HepG2 (cell line): ENCODE measurements around the gene INPP4B. TPM values are rescaled to one million over a fixed set of nuclear protein-coding genes. Genes with fewer than 3 reads are reported as not detected.

Source experiments
- ATAC-seq: fragments of 200-7000 bp; cut with Tn5 transposase; 3 replicates; pipeline ENCODE4 v1.9.1; 2020; ENCODE audit warnings: mild to moderate bottlenecking, moderate library complexity
- BruUV-seq: library from RNA; stranded (reverse); fragments of 400-500 nt; replicated peaks from 2 replicates; lab custom pipeline; 2021; lab: Mats Ljungman, UMichigan
- CTCF ChIA-PET: fragments of 300-600 bp; formaldehyde crosslinking; extraction: SDS; loops from one replicate; lab custom pipeline; 2021; ENCODE audit warnings: low total read pairs, inconsistent platforms, low intra/inter-chr PET ratio; lab: Yijun Ruan, JAX
- POLR2A ChIA-PET: fragments of 350-600 bp; sonication (Branson Sonifier 250); formaldehyde crosslinking; loops from one replicate; lab custom pipeline; 2020; ENCODE audit warnings: antibody characterized with exemption, inconsistent platforms; lab: Yijun Ruan, JAX
- DNase-seq: peaks from one replicate; pipeline ENCODE4 v3.0.0-alpha.2; 2015; ENCODE audit warnings: low spot score
- FAIRE-seq: peaks from 3 replicates; lab custom pipeline; 2011; peaks lifted over from hg19 to GRCh38; lab: Jason Lieb, UNC
- H2AFZ ChIP-seq: one replicate; pipeline ENCODE4 v1.6.1; 2011; ENCODE audit warnings: low read length, inconsistent platforms
- H3K27ac ChIP-seq: fragments of 300-600 bp; 3 replicates; pipeline ENCODE4 v1.8.0; 2011; ENCODE audit warnings: mixed run types, mild to moderate bottlenecking, mixed read lengths, low read length, inconsistent platforms; ENCODE audit not compliant: insufficient read depth; ENCODE audit errors: extremely low read length
- H3K27me3 ChIP-seq, 2 experiments: fragments of 200-600 bp in 1 of 2; 2 replicates in 1 of 2; 3 replicates in 1 of 2; pipeline versions ENCODE4 v1.6.0 to v1.8.0; 2011; ENCODE audit warnings: low read length in 2 of 2, mild to moderate bottlenecking in 2 of 2, moderate library complexity in 2 of 2, inconsistent platforms in 1 of 2; ENCODE audit not compliant: insufficient read depth in 2 of 2, control insufficient read depth in 1 of 2
- H3K36me3 ChIP-seq, 2 experiments: fragments of 200-600 bp in 1 of 2; replicated peaks in 1 of 2; 2 replicates in 1 of 2; 3 replicates in 1 of 2; pipeline versions ENCODE4 v1.5.1 to v1.8.0; 2011; ENCODE audit warnings: low read length in 2 of 2, inconsistent platforms in 1 of 2; ENCODE audit not compliant: insufficient read depth in 2 of 2, control insufficient read depth in 1 of 2
- H3K4me1 ChIP-seq: 2 replicates; pipeline ENCODE4 v1.5.1; 2012; ENCODE audit warnings: low read length, inconsistent platforms; ENCODE audit not compliant: insufficient read depth
- H3K4me2 ChIP-seq: 2 replicates; pipeline ENCODE4 v1.6.0; 2011; ENCODE audit warnings: low read depth, low read length, inconsistent platforms
- H3K4me3 ChIP-seq, 3 experiments: fragments of 200-600 bp in 1 of 3; sonication (generic), shearing (Covaris generic) in 1 of 3; replicated peaks in 1 of 3; 2 replicates each; pipeline ENCODE4 v1.5.1; 2011 to 2016; ENCODE audit warnings: low read length in 3 of 3, inconsistent platforms in 2 of 3, low read depth in 2 of 3, mild to moderate bottlenecking in 2 of 3, control low read depth in 1 of 3, mixed read lengths in 1 of 3; ENCODE audit not compliant: insufficient read depth in 1 of 3
- H3K79me2 ChIP-seq: one replicate; pipeline ENCODE4 v1.6.1; 2011; ENCODE audit warnings: low read length, inconsistent platforms; ENCODE audit not compliant: insufficient read depth
- H3K9ac ChIP-seq: 2 replicates; pipeline ENCODE4 v1.6.0; 2011; ENCODE audit warnings: mild to moderate bottlenecking, low read depth, low read length, inconsistent platforms; ENCODE audit not compliant: insufficient read depth
- H3K9me3 ChIP-seq: 2 replicates; pipeline ENCODE4 v1.5.1; 2012; ENCODE audit warnings: mild to moderate bottlenecking, low read length
- H4K20me1 ChIP-seq: 2 replicates; pipeline ENCODE4 v1.6.0; 2011; ENCODE audit warnings: inconsistent platforms, mild to moderate bottlenecking, low read length, moderate library complexity; ENCODE audit not compliant: insufficient read depth
- MAFF ChIP-seq: IDR thresholded peaks from 2 replicates; pipeline ENCODE4 v1.6.1; 2011; ENCODE audit warnings: low read depth, low read length, improper control_type of control experiment
- MAFK ChIP-seq, 2 experiments: IDR thresholded peaks in 1 of 2; conservative IDR thresholded peaks in 1 of 2; 2 replicates each; pipeline ENCODE4 v1.6.1; 2011; ENCODE audit warnings: improper control_type of control experiment in 2 of 2, low read length in 2 of 2
- MTA1 ChIP-seq: sonication (generic); formaldehyde crosslinking; IDR thresholded peaks from 2 replicates; pipeline ENCODE4 v1.4.0; 2020; ENCODE audit warnings: missing genetic modification reagents, mild to moderate bottlenecking, borderline replicate concordance
- MZF1 ChIP-seq: sonication (generic); formaldehyde crosslinking; IDR thresholded peaks from 2 replicates; pipeline ENCODE4 v1.8.1; 2023; ENCODE audit warnings: mild to moderate bottlenecking, missing genetic modification reagents, borderline replicate concordance
- RBM22 ChIP-seq: fragments of 200-400 bp; formaldehyde crosslinking; optimal IDR thresholded peaks from 2 replicates; pipeline ENCODE3; 2017; ENCODE audit warnings: mild to moderate bottlenecking, low read length, moderate library complexity
- TCF12 ChIP-seq, 2 experiments: fragments of 450-650 bp in 1 of 2; sonication (generic) in 1 of 2; formaldehyde crosslinking in 1 of 2; IDR thresholded peaks; 2 replicates each; pipeline versions ENCODE4 v1.6.1 to v1.8.0; 2017 to 2022; ENCODE audit warnings: antibody characterized with exemption in 1 of 2, mild to moderate bottlenecking in 1 of 2, missing genetic modification reagents in 1 of 2, moderate library complexity in 1 of 2
- TCF7L2 ChIP-seq: IDR thresholded peaks from 2 replicates; pipeline ENCODE4 v1.6.1; 2011; ENCODE audit warnings: mild to moderate bottlenecking, low read depth, low read length, moderate library complexity
- THAP9 ChIP-seq: sonication (generic); formaldehyde crosslinking; IDR thresholded peaks from 2 replicates; pipeline ENCODE4; 2020; ENCODE audit warnings: missing genetic modification reagents, mild to moderate bottlenecking, borderline replicate concordance
- ZNF557 ChIP-seq: sonication (generic); formaldehyde crosslinking; IDR thresholded peaks from 2 replicates; pipeline ENCODE4 v1.4.0; 2020; ENCODE audit warnings: missing genetic modification reagents
- WGBS: methylation state at CpG from one replicate; pipeline ENCODE4 v1.1.6; 2017; ENCODE audit warnings: low lambda C conversion rate; 5-methylcytosine and 5-hydroxymethylcytosine counted together
- in situ Hi-C: cut with HindIII; loops from 2 replicates; pipeline ENCODE4 v1.10.0; 2017; ENCODE audit warnings: low pct_unique_long_range_greater_than_20kb; ENCODE audit not compliant: extremely low pct_ligation_motif_present
- intact Hi-C: fragments of 100-400 bp; cut with micrococcal nuclease; formaldehyde crosslinking; loops from one replicate; pipeline ENCODE4 v1.10.0; 2022; ENCODE audit not compliant: unreplicated experiment
- polyA plus RNA-seq, 8 experiments: library from polyadenylated mRNA; depleted of rRNA in 3 of 8; stranded (reverse) in 7 of 8; unstranded in 1 of 8; fragments of >200 nt; fragmentation: Illumina TruSeq in 4 of 8; extraction: Trizol in 4 of 8; gene quantifications; 2 replicates each; pipeline versions ENCODE4 v1.2.1 to v1.2.3, GENCODE V29; 2011 to 2016; ENCODE audit warnings: low read depth in 4 of 8, missing spikeins in 1 of 8, mixed read lengths in 1 of 8; ENCODE audit not compliant: insufficient read depth in 1 of 8
- total RNA-seq, 5 experiments: library from RNA; depleted of rRNA; stranded (reverse); fragments of >200 nt; fragmentation: Illumina TruSeq; extraction: Trizol; gene quantifications; 2 replicates each; pipeline ENCODE4 v1.2.3, GENCODE V29; 2016; ENCODE audit warnings: low read depth in 1 of 5
- TF ChIP-seq, protein P1 (sequence below): sonication (generic); formaldehyde crosslinking; IDR thresholded peaks from 2 replicates; pipeline ENCODE4 v1.4.0; 2020; ENCODE audit warnings: missing genetic modification reagents, borderline replicate concordance

INPP4B gene
- total and polyA plus RNA-seq, 2 of the 13 experiments (the other 11 are each of a cell fraction or from before 2014, with no cell fraction given), result not detected

GRCh38 chr4:142637614-142638013 is 208.5 kb downstream of the INPP4B start:
- intact Hi-C loops (no loop called here), in situ Hi-C loops (no loop called here)
- no TSS peak for BruUV-seq
- Histone ChIP-seq H3K27ac (no peak overlapping the region), H3K9ac (no peak overlapping the region), H3K27me3 (no peaks in the 10 kb centered on the region), H3K4me3 (no peak overlapping the region), H4K20me1 (no peaks in the 10 kb centered on the region), H3K4me2 (no peak overlapping the region), H2AFZ (no peak overlapping the region), H3K9me3 (peaks cover 45% of the 10 kb centered on the region), H3K36me3 (no peaks in the 10 kb centered on the region), H3K4me1 (no peaks in the 10 kb centered on the region), H3K79me2 (no peaks in the 10 kb centered on the region)
- TF ChIP-seq, protein P1, sequence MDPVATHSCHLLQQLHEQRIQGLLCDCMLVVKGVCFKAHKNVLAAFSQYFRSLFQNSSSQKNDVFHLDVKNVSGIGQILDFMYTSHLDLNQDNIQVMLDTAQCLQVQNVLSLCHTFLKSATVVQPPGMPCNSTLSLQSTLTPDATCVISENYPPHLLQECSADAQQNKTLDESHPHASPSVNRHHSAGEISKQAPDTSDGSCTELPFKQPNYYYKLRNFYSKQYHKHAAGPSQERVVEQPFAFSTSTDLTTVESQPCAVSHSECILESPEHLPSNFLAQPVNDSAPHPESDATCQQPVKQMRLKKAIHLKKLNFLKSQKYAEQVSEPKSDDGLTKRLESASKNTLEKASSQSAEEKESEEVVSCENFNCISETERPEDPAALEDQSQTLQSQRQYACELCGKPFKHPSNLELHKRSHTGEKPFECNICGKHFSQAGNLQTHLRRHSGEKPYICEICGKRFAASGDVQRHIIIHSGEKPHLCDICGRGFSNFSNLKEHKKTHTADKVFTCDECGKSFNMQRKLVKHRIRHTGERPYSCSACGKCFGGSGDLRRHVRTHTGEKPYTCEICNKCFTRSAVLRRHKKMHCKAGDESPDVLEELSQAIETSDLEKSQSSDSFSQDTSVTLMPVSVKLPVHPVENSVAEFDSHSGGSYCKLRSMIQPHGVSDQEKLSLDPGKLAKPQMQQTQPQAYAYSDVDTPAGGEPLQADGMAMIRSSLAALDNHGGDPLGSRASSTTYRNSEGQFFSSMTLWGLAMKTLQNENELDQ (CRISPR knock-in tag), result no peak
- TF ChIP-seq MAFK (conservative IDR thresholded peaks at IDR 0.05 in 1 of 2, IDR thresholded peaks at IDR 0.05 in 1 of 2; ENCODE audit: low read length in 2 of 2) (peak; percentile 31 to 72; a peak in 2 of 4 replicates), MAFF (peak; percentile 39; the same call in 1 of the 2 replicates)
- no peak for ATAC-seq
- no peak for FAIRE-seq
- no peak for DNase-seq
- 71% methylated on average over 2 of the region's 2 CpGs for WGBS
- POLR2A ChIA-PET, result no interaction called here
- CTCF ChIA-PET, result no interaction called here

DNA sequence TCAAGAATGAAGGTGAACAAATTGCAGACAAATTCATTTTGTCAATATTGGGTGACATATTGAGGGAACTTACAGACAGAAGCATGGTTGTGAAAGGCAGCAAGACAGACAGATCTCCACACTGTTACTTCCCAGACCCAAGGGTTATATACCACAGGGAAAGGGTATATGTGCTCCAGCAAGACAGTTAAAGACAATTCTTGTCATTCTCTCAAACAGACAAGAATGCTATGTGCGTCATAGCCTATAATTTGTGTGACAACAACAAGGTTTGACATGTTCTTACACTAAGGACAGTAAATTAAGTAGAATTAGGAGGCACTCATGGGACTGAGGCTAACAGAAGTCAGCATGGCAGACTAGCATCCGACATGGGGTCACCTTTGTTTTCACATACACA is 214.3 kb downstream of the INPP4B start:
- no peaks in the 10 kb centered on the region for H4K20me1 ChIP-seq
- ATAC-seq (no peak), FAIRE-seq (no peak), DNase-seq (no peak)
- H3K4me1 ChIP-seq, result no peaks in the 10 kb centered on the region
- peaks cover 50% of the 10 kb centered on the region for H3K9me3 ChIP-seq
- no peak overlapping the region for H3K4me3 ChIP-seq
- no peaks in the 10 kb centered on the region for H3K79me2 ChIP-seq
- 0% methylated on average over 2 of the region's 2 CpGs for WGBS
- ChIA-PET CTCF (no interaction called here), POLR2A (no interaction called here)
- intact Hi-C loops (no loop called here), in situ Hi-C loops (no loop called here)
- H3K27ac ChIP-seq, result no peak overlapping the region
- no peak overlapping the region for H3K9ac ChIP-seq
- no peaks in the 10 kb centered on the region; a peak in 1 of 5 replicates for H3K27me3 ChIP-seq
- BruUV-seq, result no TSS peak
- no peak overlapping the region for H2AFZ ChIP-seq
- no peaks in the 10 kb centered on the region for H3K36me3 ChIP-seq
- no peak overlapping the region for H3K4me2 ChIP-seq
- TF ChIP-seq TCF7L2 (no peak), MZF1 (CRISPR knock-in tag) (no peak), RBM22 (no peak), MTA1 (no peak), THAP9 (CRISPR knock-in tag) (no peak), ZNF557 (CRISPR knock-in tag) (no peak), TCF12 (IDR thresholded peaks at IDR 0.05) (no peak), TCF12 (CRISPR knock-in tag; IDR thresholded peaks at IDR 0.05) (no peak)
